Gastrocnemius medialis (tissue), 4 donors: ENCODE results near the gene BASP1.

ENCODE experiments used
- POLR2A ChIP-seq, 2 donors: fragments of 450-650 bp; IDR thresholded peaks; one replicate each; pipeline ENCODE4 v1.6.1; 2017; ENCODE audit warnings: antibody characterized with exemption in 2 of 2, mild to moderate bottlenecking in 2 of 2, moderate library complexity in 2 of 2
- TF ChIP-seq, protein P1 (sequence below), 5 experiments: fragments of 450-650 bp in 3 of 5; fragments of 200-600 bp in 2 of 5; sonication (generic) in 2 of 5; IDR thresholded peaks in 4 of 5; conservative IDR thresholded peaks in 1 of 5; 1 replicate in 4 of 5; 2 replicates in 1 of 5; pipeline ENCODE4 v1.5.1; 2016 to 2019; ENCODE audit warnings: antibody characterized with exemption in 5 of 5, mild to moderate bottlenecking in 3 of 5, moderate library complexity in 3 of 5

- TF ChIP-seq, protein P1, sequence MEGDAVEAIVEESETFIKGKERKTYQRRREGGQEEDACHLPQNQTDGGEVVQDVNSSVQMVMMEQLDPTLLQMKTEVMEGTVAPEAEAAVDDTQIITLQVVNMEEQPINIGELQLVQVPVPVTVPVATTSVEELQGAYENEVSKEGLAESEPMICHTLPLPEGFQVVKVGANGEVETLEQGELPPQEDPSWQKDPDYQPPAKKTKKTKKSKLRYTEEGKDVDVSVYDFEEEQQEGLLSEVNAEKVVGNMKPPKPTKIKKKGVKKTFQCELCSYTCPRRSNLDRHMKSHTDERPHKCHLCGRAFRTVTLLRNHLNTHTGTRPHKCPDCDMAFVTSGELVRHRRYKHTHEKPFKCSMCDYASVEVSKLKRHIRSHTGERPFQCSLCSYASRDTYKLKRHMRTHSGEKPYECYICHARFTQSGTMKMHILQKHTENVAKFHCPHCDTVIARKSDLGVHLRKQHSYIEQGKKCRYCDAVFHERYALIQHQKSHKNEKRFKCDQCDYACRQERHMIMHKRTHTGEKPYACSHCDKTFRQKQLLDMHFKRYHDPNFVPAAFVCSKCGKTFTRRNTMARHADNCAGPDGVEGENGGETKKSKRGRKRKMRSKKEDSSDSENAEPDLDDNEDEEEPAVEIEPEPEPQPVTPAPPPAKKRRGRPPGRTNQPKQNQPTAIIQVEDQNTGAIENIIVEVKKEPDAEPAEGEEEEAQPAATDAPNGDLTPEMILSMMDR (IDR thresholded peaks at IDR 0.05 in 4 of 5, conservative IDR thresholded peaks at IDR 0.05 in 1 of 5) = no peak
- TF ChIP-seq POLR2A (IDR thresholded peaks at IDR 0.05) = no peak
Measured at GRCh38 chr5:17259630-17260257, 42.3 kb downstream of the BASP1 start.
